CD14-positive monocyte (primary cell): ENCODE measurements around the gene CROCC2. TPM values are rescaled to one million over a fixed set of nuclear protein-coding genes. Genes with fewer than 3 reads are reported as not detected.

Source experiments
- DNase-seq, 3 donors: peaks; one replicate each; pipeline ENCODE4 v3.0.0-alpha.2; 2011 to 2022
- H2AFZ ChIP-seq: 2 replicates; pipeline ENCODE4 v1.6.0; 2012; ENCODE audit warnings: mild to moderate bottlenecking, low read depth, low read length, inconsistent platforms; ENCODE audit not compliant: insufficient read depth, poor library complexity, severe bottlenecking
- H3K27ac ChIP-seq, 2 donors: 1 replicate in 1 of 2; 2 replicates in 1 of 2; pipeline ENCODE4 v1.5.1; 2012 to 2013; ENCODE audit warnings: low read length in 2 of 2, control low read depth in 1 of 2, inconsistent platforms in 1 of 2, low read depth in 1 of 2, mild to moderate bottlenecking in 1 of 2
- H3K27me3 ChIP-seq, 2 donors: one replicate each; pipeline versions ENCODE4 v1.6.0 to v1.6.1; 2011 to 2013; ENCODE audit warnings: low read length in 2 of 2; ENCODE audit not compliant: control insufficient read depth in 2 of 2, insufficient read depth in 2 of 2
- H3K36me3 ChIP-seq, 2 donors: replicated peaks in 1 of 2; 1 replicate in 1 of 2; 2 replicates in 1 of 2; pipeline versions ENCODE4 v1.5.1 to v1.6.1; 2012 to 2013; ENCODE audit warnings: low read length in 2 of 2, control low read depth in 1 of 2, inconsistent platforms in 1 of 2, mild to moderate bottlenecking in 1 of 2; ENCODE audit not compliant: insufficient read depth in 2 of 2, control insufficient read depth in 1 of 2
- H3K4me1 ChIP-seq, 2 donors: 1 replicate in 1 of 2; 2 replicates in 1 of 2; pipeline versions ENCODE4 v1.5.1 to v1.6.1; 2012 to 2013; ENCODE audit warnings: low read length in 2 of 2, control low read depth in 1 of 2, inconsistent platforms in 1 of 2, mild to moderate bottlenecking in 1 of 2, moderate library complexity in 1 of 2; ENCODE audit not compliant: insufficient read depth in 2 of 2, control insufficient read depth in 1 of 2
- H3K4me2 ChIP-seq: replicated peaks from 2 replicates; pipeline ENCODE3; 2012; ENCODE audit warnings: low read length, moderate library complexity, mild to moderate bottlenecking; ENCODE audit not compliant: poor library complexity, severe bottlenecking; ENCODE audit errors: extremely low read depth
- H3K4me3 ChIP-seq, 3 experiments: fragments of 200-600 bp in 1 of 3; sonication (generic) in 1 of 3; replicated peaks in 1 of 3; 1 replicate in 2 of 3; 2 replicates in 1 of 3; pipeline ENCODE4 v1.5.1; 2011 to 2013; ENCODE audit warnings: low read length in 3 of 3, mild to moderate bottlenecking in 3 of 3, control low read depth in 2 of 3, low read depth in 2 of 3, inconsistent platforms in 1 of 3, moderate library complexity in 1 of 3
- H3K79me2 ChIP-seq: 2 replicates; pipeline ENCODE4 v1.6.0; 2012; ENCODE audit warnings: mild to moderate bottlenecking, control low read depth, inconsistent platforms, low read length, moderate library complexity; ENCODE audit not compliant: insufficient read depth
- H3K9ac ChIP-seq: 2 replicates; pipeline ENCODE4 v1.6.0; 2017; ENCODE audit warnings: low read length, mild to moderate bottlenecking; ENCODE audit not compliant: insufficient read depth, poor library complexity, severe bottlenecking
- H3K9me3 ChIP-seq, 2 donors: replicated peaks in 1 of 2; 1 replicate in 1 of 2; 2 replicates in 1 of 2; pipeline versions ENCODE4 v1.5.1 to v1.6.1; 2012 to 2013; ENCODE audit warnings: low read length in 2 of 2, control low read depth in 1 of 2; ENCODE audit not compliant: control insufficient read depth in 1 of 2, insufficient read depth in 1 of 2
- H4K20me1 ChIP-seq: 2 replicates; pipeline ENCODE4 v1.6.0; 2012; ENCODE audit warnings: mild to moderate bottlenecking, low read length, control low read depth, moderate library complexity; ENCODE audit not compliant: insufficient read depth
- H3K27ac Mint-ChIP-seq, 7 donors: one replicate each; pipeline ENCODE4 v1.8.0; 2020; ENCODE audit warnings: mild to moderate bottlenecking in 7 of 7, mixed read lengths in 7 of 7, moderate library complexity in 6 of 7, inconsistent platforms in 2 of 7
- H3K27me3 Mint-ChIP-seq, 3 donors: one replicate each; pipeline ENCODE4 v1.8.0; 2021 to 2022; ENCODE audit warnings: low read depth in 3 of 3, mild to moderate bottlenecking in 3 of 3, mixed read lengths in 3 of 3, moderate library complexity in 3 of 3, inconsistent platforms in 1 of 3
- H3K36me3 Mint-ChIP-seq, 2 donors: one replicate each; pipeline ENCODE4 v1.8.0; 2020; ENCODE audit warnings: mixed read lengths in 2 of 2, inconsistent platforms in 1 of 2, mild to moderate bottlenecking in 1 of 2
- H3K4me1 Mint-ChIP-seq: one replicate; pipeline ENCODE4 v1.8.0; 2020; ENCODE audit warnings: mild to moderate bottlenecking, mixed read lengths
- H3K4me3 Mint-ChIP-seq, 2 donors: one replicate each; pipeline ENCODE4 v1.8.0; 2020; ENCODE audit warnings: mild to moderate bottlenecking in 2 of 2, mixed read lengths in 2 of 2, moderate library complexity in 1 of 2
- H3K9me3 Mint-ChIP-seq, 7 donors: one replicate each; pipeline ENCODE4 v1.8.0; 2020 to 2022; ENCODE audit warnings: mixed read lengths in 7 of 7, mild to moderate bottlenecking in 6 of 7, moderate library complexity in 6 of 7, inconsistent platforms in 2 of 7
- CTCF ChIP-seq: fragments of 200-600 bp; IDR thresholded peaks from one replicate; pipeline ENCODE4 v1.8.0; 2022; ENCODE audit warnings: antibody characterized with exemption, mild to moderate bottlenecking
- WGBS: methylation state at CpG from one replicate; pipeline ENCODE4 v1.1.5; 2013; ENCODE audit warnings: missing lambda C conversion rate; ENCODE audit not compliant: insufficient coverage; 5-methylcytosine and 5-hydroxymethylcytosine counted together
- intact Hi-C, 2 donors: fragments of 100-400 bp; cut with micrococcal nuclease; formaldehyde crosslinking; loops; one replicate each; pipeline versions ENCODE4 v1.15.0 to v1.15.1; 2023
- polyA plus RNA-seq, 3 donors: library from polyadenylated mRNA; depleted of rRNA in 1 of 3; unstranded in 2 of 3; stranded (reverse) in 1 of 3; fragments of 300-500 nt in 2 of 3; fragments of >200 nt in 1 of 3; fragmentation: Illumina TruSeq in 2 of 3; gene quantifications; 1 replicate in 2 of 3; 2 replicates in 1 of 3; pipeline ENCODE4 v1.2.3, GENCODE V29; 2012 to 2021

CROCC2 gene
- polyA plus RNA-seq, 3 donors: 0.15 TPM; not detected in 2

- Mint-ChIP-seq H3K4me3 (no peak overlapping the region), H3K27me3 (peaks cover 1 to 4% (median 2%) of the 10 kb centered on the region in 3 donors), H3K9me3 (no peaks in the 10 kb centered on the region), H3K36me3 (no peaks in the 10 kb centered on the region), H3K4me1 (peaks cover 2% of the 10 kb centered on the region), H3K27ac (no peak overlapping the region)
- Histone ChIP-seq H3K4me2 (no peak overlapping the region), H2AFZ (no peak overlapping the region), H4K20me1 (no peaks in the 10 kb centered on the region), H3K36me3 (no peaks in the 10 kb centered on the region), H3K79me2 (no peaks in the 10 kb centered on the region), H3K27me3 (no peaks in the 10 kb centered on the region), H3K27ac (no peak overlapping the region), H3K4me3 (no peak overlapping the region), H3K9me3 (no peaks in the 10 kb centered on the region), H3K9ac (no peak overlapping the region), H3K4me1 (no peaks in the 10 kb centered on the region)
- intact Hi-C loops: no loop called here
- no peak for TF ChIP-seq CTCF
- DNase-seq: no peak
- WGBS: 89% methylated on average over 10 of the region's 14 CpGs
These were observed 46.5 kb downstream of the CROCC2 start for GRCh38 chr2:240952496-240953246.

DNA sequence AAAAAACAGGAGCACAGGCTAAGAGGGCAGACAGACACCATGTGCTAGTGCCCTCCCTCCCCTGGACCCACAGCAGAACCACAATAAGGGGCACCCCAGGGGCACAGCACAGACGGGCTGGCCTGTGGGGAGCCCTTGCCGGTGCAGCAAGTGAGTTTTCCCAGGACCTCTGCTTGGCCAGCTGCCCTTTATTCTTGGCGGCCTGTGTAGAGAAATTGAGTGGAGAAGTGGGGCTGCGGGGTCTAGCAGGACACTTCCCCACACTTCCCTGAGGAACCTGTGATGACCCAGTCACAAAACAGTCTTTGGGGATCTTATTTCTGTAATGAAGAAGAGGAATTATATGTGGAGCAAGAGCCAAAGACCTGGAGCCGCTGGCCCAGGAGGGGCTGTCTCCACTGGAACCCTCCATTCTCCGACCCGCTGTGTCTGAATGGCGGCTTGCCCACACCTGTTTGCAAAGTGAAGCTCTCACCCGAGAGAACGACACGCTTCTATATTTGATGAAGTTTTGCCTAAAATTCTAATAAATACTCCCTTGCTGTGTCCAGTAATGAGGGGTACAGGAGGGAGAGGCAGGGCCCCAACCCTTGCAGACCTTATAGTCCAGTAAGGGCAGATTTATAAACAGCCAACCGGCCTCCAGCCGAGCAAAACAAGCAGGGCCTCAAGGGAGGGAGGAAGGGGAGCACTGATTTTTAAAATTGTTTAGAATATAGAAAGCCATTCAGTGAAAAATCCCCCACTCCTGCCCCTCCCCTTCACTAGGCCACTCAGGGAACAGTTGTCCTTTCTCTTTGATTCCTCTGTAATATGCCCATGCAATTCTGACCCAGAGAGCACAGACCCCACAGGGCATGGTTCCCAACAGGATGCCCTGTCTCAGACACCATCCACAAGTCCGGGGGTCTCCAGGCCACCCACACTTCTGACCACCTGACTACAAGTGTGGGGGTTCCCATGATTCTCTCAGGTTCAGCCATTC lies 47.6 kb downstream of the CROCC2 start:
- Histone ChIP-seq H3K27ac (no peak overlapping the region), H3K9me3 (no peaks in the 10 kb centered on the region), H3K27me3 (no peaks in the 10 kb centered on the region), H2AFZ (no peak overlapping the region), H3K79me2 (no peaks in the 10 kb centered on the region), H3K4me2 (no peak overlapping the region), H3K4me1 (no peaks in the 10 kb centered on the region), H4K20me1 (no peaks in the 10 kb centered on the region), H3K36me3 (no peaks in the 10 kb centered on the region), H3K9ac (no peak overlapping the region), H3K4me3 (no peak overlapping the region)
- DNase-seq: no peak
- intact Hi-C loops: no loop called here
- peaks cover 2% of the 10 kb centered on the region for H3K4me1 Mint-ChIP-seq
- no peaks in the 10 kb centered on the region for H3K36me3 Mint-ChIP-seq
- H3K27me3 Mint-ChIP-seq: peaks cover 1 to 4% (median 2%) of the 10 kb centered on the region in 3 donors
- no peak overlapping the region for H3K4me3 Mint-ChIP-seq
- no peaks in the 10 kb centered on the region for H3K9me3 Mint-ChIP-seq
- H3K27ac Mint-ChIP-seq: peak overlapping the region in 1 of 7 donors; percentile 5
- TF ChIP-seq CTCF: no peak
- WGBS: no CpG with 5 or more reads among the region's 14 CpGs
